Measurements from ENCODE around the gene PTPRJ.

Gene PTPRJ

GRCh38 chr11:48096588-48097525 lies 116.5 kb downstream of the PTPRJ start:
- H3K4me3 ChIP-seq (ENCODE audit: control insufficient read depth, low read depth, low read length): no peak overlapping the region
- TF ChIP-seq CTCF (IDR thresholded peaks at IDR 0.05; ENCODE audit: control insufficient read depth, insufficient read depth, low read depth, low read length, missing control alignments): no peak

GRCh38 chr11:48098024-48098423 lies 117.7 kb downstream of the PTPRJ start:
- no peak for DNase-seq (ENCODE audit: low read depth)
- no peak overlapping the region for H3K4me3 ChIP-seq (ENCODE audit: control insufficient read depth, low read depth, low read length)
- TF ChIP-seq CTCF (IDR thresholded peaks at IDR 0.05; ENCODE audit: control insufficient read depth, insufficient read depth, low read depth, low read length, missing control alignments): no peak

More at GRCh38 chr11:48096588-48097525, 116.5 kb downstream of the PTPRJ start:
- no peak for DNase-seq (ENCODE audit: low read depth)

- no peak for DNase-seq (ENCODE audit: low read depth)
- no peak for TF ChIP-seq CTCF (IDR thresholded peaks at IDR 0.05; ENCODE audit: control insufficient read depth, insufficient read depth, low read depth, low read length, missing control alignments)
- no peak overlapping the region for H3K4me3 ChIP-seq (ENCODE audit: control insufficient read depth, low read depth, low read length)
Observed at GRCh38 chr11:48099916-48100446, 119.6 kb downstream of the PTPRJ start.

GRCh38 chr11:48101044-48101733 lies 120.8 kb downstream of the PTPRJ start:
- no peak for DNase-seq (ENCODE audit: low read depth)
- no peak overlapping the region for H3K4me3 ChIP-seq (ENCODE audit: control insufficient read depth, low read depth, low read length)
- TF ChIP-seq CTCF (IDR thresholded peaks at IDR 0.05; ENCODE audit: control insufficient read depth, insufficient read depth, low read depth, low read length, missing control alignments): no peak

DNA sequence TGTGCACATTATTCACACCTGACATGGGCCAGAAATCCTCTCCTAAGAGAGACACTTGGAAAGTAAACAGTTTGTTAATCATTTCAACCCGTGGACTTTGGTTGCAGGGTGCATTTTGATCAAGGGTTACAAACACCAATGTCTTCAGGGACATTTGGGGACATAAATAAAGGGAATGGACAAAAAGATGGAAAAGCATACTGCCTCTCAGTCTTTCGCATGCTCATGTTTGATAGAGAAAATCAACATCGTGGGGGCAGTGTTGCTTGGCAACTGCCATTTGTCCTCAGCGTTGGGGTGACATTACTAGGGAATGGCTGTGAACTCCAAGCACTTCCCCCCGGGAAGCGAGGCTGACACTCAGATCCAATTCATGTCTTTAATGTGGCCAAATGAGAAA lies 121.6 kb downstream of the PTPRJ start:
- no peak for DNase-seq (ENCODE audit: low read depth)
- no peak for TF ChIP-seq CTCF (IDR thresholded peaks at IDR 0.05; ENCODE audit: control insufficient read depth, insufficient read depth, low read depth, low read length, missing control alignments)
- no peak overlapping the region for H3K4me3 ChIP-seq (ENCODE audit: control insufficient read depth, low read depth, low read length)

DNA sequence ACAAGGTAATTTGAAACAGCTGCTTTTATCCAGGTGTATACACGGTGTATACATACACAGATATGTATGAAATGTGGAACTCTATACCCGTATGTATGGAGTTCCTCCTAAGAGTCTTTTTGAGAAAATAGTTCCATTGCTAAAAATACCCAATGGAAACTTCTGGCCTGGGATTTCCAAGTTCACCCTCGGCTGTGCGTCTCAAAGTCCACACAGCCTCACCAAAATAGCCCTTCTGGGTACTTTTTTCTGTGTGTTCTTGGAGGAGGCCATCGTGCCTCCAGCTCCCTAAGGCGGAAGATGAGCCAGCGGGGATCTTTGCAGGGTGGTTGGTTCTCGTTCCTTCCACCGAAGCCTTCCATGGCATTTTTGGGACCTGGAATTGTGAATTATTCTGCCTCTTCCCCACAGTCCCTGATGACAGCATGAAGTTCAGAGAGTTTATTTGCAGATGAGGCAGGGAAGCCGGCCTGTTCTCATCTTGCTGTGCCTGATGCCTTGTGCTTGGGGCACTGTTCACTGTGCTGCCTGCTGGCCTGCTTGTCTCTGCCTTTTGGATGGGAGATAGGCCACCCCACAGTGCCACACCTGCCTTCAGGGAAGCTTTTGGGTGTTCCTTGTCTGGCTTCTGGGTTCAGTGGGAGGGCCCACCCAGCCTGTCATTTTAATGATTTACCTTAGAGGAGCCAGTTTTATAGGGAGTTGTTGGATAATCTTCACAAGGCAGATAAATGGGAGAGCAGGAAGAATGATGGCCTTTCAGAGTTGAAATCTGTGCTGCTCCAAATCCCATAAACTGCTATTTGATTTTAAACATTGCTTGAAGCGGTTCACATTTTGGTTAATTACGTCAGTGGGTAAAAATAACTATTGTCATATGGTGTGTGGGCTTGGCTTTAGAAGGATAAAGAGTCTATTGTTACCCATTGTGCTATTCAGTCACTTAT lies 123.5 kb downstream of the PTPRJ start:
- no peak for TF ChIP-seq CTCF (IDR thresholded peaks at IDR 0.05; ENCODE audit: control insufficient read depth, insufficient read depth, low read depth, low read length, missing control alignments)
- H3K4me3 ChIP-seq (ENCODE audit: control insufficient read depth, low read depth, low read length): no peak overlapping the region
- DNase-seq (ENCODE audit: low read depth): no peak

Data from AG09309 (cell line).